Prostate gland (tissue), 2 donors: ENCODE data around the gene EPS8L3. TPM values are rescaled to one million over a fixed set of nuclear protein-coding genes. Genes with fewer than 3 reads are reported as not detected.

Experiments
- DNase-seq: peaks from one replicate; pipeline ENCODE4 v3.0.0-alpha.2; 2019; ENCODE audit warnings: low spot score
- H3K27ac ChIP-seq, 2 donors: fragments of 200-600 bp; sonication (generic); 2 replicates each; pipeline ENCODE4 v1.5.1; 2017 to 2019
- H3K27me3 ChIP-seq: fragments of 200-600 bp; sonication (generic); replicated peaks from 2 replicates; pipeline ENCODE4 v1.5.1; 2019; ENCODE audit not compliant: insufficient read depth
- H3K36me3 ChIP-seq, 2 donors: fragments of 200-600 bp; sonication (generic); 1 replicate in 1 of 2; 2 replicates in 1 of 2; pipeline versions ENCODE4 v1.5.1 to v1.8.1; 2017 to 2019
- H3K4me1 ChIP-seq: fragments of 200-600 bp; sonication (generic); replicated peaks from 2 replicates; pipeline ENCODE4 v1.5.1; 2019
- H3K4me3 ChIP-seq, 2 donors: fragments of 200-600 bp; sonication (generic); 2 replicates each; pipeline ENCODE4 v1.5.1; 2017 to 2019
- H3K9me3 ChIP-seq: fragments of 200-600 bp; sonication (generic); 2 replicates; pipeline ENCODE4 v1.5.1; 2017
- CTCF ChIP-seq, 4 experiments: fragments of 200-600 bp in 2 of 4; fragments of 450-650 bp in 2 of 4; sonication (generic) in 2 of 4; IDR thresholded peaks; 1 replicate in 3 of 4; 2 replicates in 1 of 4; pipeline ENCODE4 v1.5.1; 2016 to 2019; ENCODE audit warnings: antibody characterized with exemption in 4 of 4, mild to moderate bottlenecking in 2 of 4, moderate library complexity in 2 of 4
- POLR2A ChIP-seq: fragments of 450-650 bp; IDR thresholded peaks from one replicate; pipeline ENCODE4 v1.6.1; 2016; ENCODE audit warnings: antibody characterized with exemption, mild to moderate bottlenecking
- POLR2AphosphoS5 ChIP-seq: sonication (generic); formaldehyde crosslinking; IDR thresholded peaks from one replicate; pipeline ENCODE4 v1.6.1; 2017; ENCODE audit warnings: antibody characterized with exemption
- WGBS: methylation state at CpG from one replicate; pipeline ENCODE4 v1.1.5; 2018; 5-methylcytosine and 5-hydroxymethylcytosine counted together
- intact Hi-C: fragments of 100-400 bp; cut with DNase I; formaldehyde crosslinking; loops from one replicate; pipeline ENCODE4 v1.14.2; 2022
- total RNA-seq, 2 donors: library from RNA; depleted of rRNA; stranded (reverse); fragments of >200 nt; gene quantifications; one replicate each; pipeline ENCODE4 v1.1.0, GENCODE V29; 2016

EPS8L3 gene
- total RNA-seq, result under 1 TPM in 1 of 2 donors, not detected in 1; 0.34 TPM

DNA sequence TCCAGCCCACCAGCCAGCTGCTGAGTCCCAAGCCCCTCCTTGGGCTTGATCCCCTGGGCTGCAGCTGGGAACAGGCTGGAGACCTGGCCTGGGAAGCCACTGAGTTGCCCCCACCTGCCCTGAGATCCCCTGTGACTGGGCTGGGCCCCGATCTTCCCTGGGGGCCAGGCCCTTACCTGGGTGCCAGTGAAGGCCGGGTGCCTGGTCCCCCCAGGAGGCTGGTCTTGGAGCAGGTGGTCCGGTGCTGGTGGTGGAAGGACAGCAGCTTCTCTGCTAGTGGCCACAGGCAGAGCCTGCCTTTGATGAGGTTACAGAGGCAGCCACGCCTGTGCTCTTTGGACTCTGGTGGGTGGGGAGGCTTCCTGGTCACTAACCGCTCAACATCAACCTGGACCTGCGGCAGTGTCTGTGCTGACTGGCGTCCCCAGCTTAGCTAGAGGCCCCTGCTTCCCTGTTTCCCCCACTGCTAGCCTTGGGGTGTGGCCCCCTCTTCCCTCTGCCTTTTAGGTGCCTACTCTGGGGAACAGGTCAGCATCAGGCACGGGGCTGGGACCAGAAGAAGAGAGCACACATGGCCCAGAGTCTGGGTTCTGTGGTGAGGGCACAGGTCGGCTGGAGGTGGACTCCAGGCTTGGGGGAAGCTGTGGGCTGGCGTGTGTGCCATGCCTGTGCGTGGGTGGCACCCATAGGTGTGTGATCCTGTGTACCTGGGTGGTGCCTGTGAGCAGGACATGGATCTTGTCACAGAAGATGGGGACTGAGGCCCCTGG lies at the start of gene EPS8L3:
EPS8L3 (minus strand) TSS at position 278 of the 770 bp plus-strand sequence. CDS start 2,174 bp downstream, outside the sequence.
- no peaks in the 10 kb centered on the region for H3K27me3 ChIP-seq
- no peaks in the 10 kb centered on the region for H3K4me1 ChIP-seq
- DNase-seq, result no peak
- peak within 1 kb of the TSS in 1 of 2 donors; percentile 15 for H3K27ac ChIP-seq
- no peak within 1 kb of the TSS for H3K4me3 ChIP-seq
- H3K36me3 ChIP-seq, result no peaks in the 10 kb centered on the region
- intact Hi-C loops, result no loop called here
- no peaks in the 10 kb centered on the region for H3K9me3 ChIP-seq
- WGBS, result 80% methylated on average over 9 of the region's 11 CpGs
- no peak for TF ChIP-seq CTCF (IDR thresholded peaks at IDR 0.05)
- no peak for TF ChIP-seq POLR2A
- TF ChIP-seq POLR2AphosphoS5, result no peak

- TF ChIP-seq POLR2A (no peak), CTCF (IDR thresholded peaks at IDR 0.05) (no peak), POLR2AphosphoS5 (no peak)
- no peaks in the 10 kb centered on the region for H3K36me3 ChIP-seq
- no peaks in the 10 kb centered on the region for H3K9me3 ChIP-seq
- no peak overlapping the region for H3K4me3 ChIP-seq
- DNase-seq, result no peak
- H3K4me1 ChIP-seq, result no peaks in the 10 kb centered on the region
- intact Hi-C loops, result no loop called here
- WGBS, result 79% methylated on average over 1 of the region's 1 CpG
- no peaks in the 10 kb centered on the region for H3K27me3 ChIP-seq
- H3K27ac ChIP-seq, result no peak overlapping the region
These were observed 49.1 kb upstream of the EPS8L3 start for GRCh38 chr1:109812691-109813393.

- no peak for DNase-seq
- Histone ChIP-seq H3K4me1 (no peaks in the 10 kb centered on the region), H3K36me3 (no peaks in the 10 kb centered on the region), H3K27me3 (no peaks in the 10 kb centered on the region), H3K27ac (no peak overlapping the region), H3K9me3 (no peaks in the 10 kb centered on the region), H3K4me3 (no peak overlapping the region)
- intact Hi-C loops, result no loop called here
- 97% methylated on average over 6 of the region's 6 CpGs for WGBS
- TF ChIP-seq CTCF (IDR thresholded peaks at IDR 0.05) (no peak), POLR2A (no peak), POLR2AphosphoS5 (no peak)
These were observed 45.0 kb upstream of the EPS8L3 start for GRCh38 chr1:109808703-109809102.

DNA sequence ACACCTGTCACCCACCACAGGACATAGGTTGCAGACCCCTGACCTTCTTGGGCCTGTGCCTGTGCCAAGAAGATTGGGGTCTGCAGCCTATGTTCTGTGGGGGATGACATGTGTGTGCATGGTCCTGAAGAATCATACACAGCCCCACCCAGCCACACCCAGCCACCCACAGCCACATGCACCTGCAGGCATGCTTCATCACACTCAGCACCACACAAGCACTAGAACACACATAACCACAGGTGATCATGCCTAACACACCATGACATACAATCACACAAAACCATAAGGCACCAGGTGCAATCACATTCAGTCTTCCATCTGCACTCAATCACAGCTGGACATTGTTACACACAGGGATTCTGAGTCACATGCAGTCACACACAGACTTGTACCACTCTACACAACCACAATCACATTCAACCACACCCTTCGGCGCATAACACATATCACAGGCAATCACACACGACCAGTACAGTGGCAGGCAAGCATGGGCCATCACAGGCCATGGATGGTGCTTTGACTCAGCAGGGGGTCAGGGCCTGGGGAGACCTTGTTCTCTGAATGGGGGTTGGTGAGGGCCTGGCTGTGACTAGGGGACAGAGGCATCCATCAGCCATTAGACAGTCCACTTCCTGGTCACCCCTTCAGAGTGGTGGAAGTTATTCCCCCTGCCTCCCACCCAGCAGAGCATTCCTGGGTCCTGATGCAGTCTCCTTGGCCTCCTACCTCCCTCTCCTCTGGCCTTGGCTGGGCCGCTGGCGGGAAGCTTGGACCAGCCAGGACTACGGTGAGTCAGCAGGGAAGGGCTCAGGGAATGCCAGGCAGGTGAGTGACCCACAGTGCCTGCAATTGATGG lies 44.3 kb upstream of the EPS8L3 start:
- Histone ChIP-seq H3K4me1 (no peaks in the 10 kb centered on the region), H3K27ac (no peak overlapping the region), H3K9me3 (no peaks in the 10 kb centered on the region), H3K36me3 (no peaks in the 10 kb centered on the region), H3K27me3 (no peaks in the 10 kb centered on the region), H3K4me3 (no peak overlapping the region)
- 95% methylated on average over 6 of the region's 6 CpGs for WGBS
- no peak for DNase-seq
- intact Hi-C loops, result no loop called here
- TF ChIP-seq POLR2AphosphoS5 (no peak), CTCF (IDR thresholded peaks at IDR 0.05) (no peak)
